ENCODE results near the gene PPP2R2C. TPM values are rescaled to one million over a fixed set of nuclear protein-coding genes. Genes with fewer than 3 reads are reported as not detected.

The PPP2R2C gene
- total RNA-seq, 1 donor from 2014 or later, result 10.8 TPM

GRCh38 chr4:6425336-6425735 lies 47.1 kb downstream of the PPP2R2C start:
- Mint-ChIP-seq H3K4me3 (no peak overlapping the region), H3K36me3 (no peaks in the 10 kb centered on the region), H3K27me3 (peaks cover 10% of the 10 kb centered on the region), H3K27ac (no peak overlapping the region), H3K9me3 (no peaks in the 10 kb centered on the region), H3K4me1 (ENCODE audit: unreplicated experiment) (no peaks in the 10 kb centered on the region)
- no peak for DNase-seq (ENCODE audit: extremely low spot score, unreplicated experiment)
- TF ChIP-seq CTCF (conservative IDR thresholded peaks at IDR 0.05), result no peak

DNA sequence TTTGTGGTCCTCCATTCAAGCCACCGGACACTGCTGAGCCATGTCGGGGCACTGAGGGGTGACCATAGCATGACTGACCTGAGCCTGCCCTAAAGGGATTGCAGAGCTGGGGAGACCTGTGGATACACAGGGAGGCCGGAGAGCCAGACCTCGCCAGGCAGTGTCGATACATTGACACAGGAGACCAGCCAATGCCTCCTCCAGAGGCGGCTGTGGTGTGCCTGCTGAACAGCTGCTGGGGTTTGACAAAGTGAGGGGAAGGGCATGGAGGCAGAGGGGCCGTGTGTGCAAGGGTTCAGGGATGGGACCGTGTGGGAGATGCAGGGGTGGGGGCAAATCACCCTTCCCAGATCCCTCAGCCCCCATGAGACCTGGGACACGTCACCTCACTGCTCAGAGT lies 48.0 kb downstream of the PPP2R2C start:
- Mint-ChIP-seq H3K4me3 (no peak overlapping the region), H3K4me1 (ENCODE audit: unreplicated experiment) (no peaks in the 10 kb centered on the region), H3K36me3 (no peaks in the 10 kb centered on the region), H3K27ac (no peak overlapping the region), H3K27me3 (peaks cover 10% of the 10 kb centered on the region), H3K9me3 (no peaks in the 10 kb centered on the region)
- TF ChIP-seq CTCF (conservative IDR thresholded peaks at IDR 0.05), result no peak
- DNase-seq (ENCODE audit: extremely low spot score, unreplicated experiment), result no peak

- no peaks in the 10 kb centered on the region for H3K4me1 Mint-ChIP-seq (ENCODE audit: unreplicated experiment)
Observed at GRCh38 chr4:6423575-6423974, 48.8 kb downstream of the PPP2R2C start.

DNA sequence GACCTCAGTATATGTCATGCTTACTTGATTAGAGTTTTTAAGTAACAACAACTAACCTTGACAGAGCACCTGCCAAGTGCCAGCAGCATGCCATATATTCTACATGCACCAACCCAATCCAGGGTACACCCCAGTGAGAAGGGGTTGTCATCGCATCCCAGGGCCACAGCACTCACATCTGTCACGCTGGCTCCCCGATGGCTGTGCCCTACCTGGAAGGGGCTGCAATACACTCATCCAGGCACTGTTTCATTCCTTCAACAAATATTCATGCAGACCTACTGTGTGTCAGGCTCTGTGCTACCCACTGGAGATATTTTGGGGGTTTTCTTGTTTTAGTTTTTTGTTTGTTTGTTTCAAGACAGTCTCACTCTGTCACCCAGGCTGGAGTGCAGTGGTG lies 49.5 kb downstream of the PPP2R2C start:
- no peak for DNase-seq (ENCODE audit: extremely low spot score, unreplicated experiment)

More at GRCh38 chr4:6423575-6423974, 48.8 kb downstream of the PPP2R2C start:
- Mint-ChIP-seq H3K9me3 (no peaks in the 10 kb centered on the region), H3K4me3 (no peak overlapping the region), H3K27me3 (peaks cover 10% of the 10 kb centered on the region), H3K27ac (no peak overlapping the region), H3K36me3 (no peaks in the 10 kb centered on the region)
- TF ChIP-seq CTCF (conservative IDR thresholded peaks at IDR 0.05), result no peak
- DNase-seq (ENCODE audit: extremely low spot score, unreplicated experiment), result no peak

GRCh38 chr4:6422105-6422504 lies 50.3 kb downstream of the PPP2R2C start:
- no peaks in the 10 kb centered on the region for H3K9me3 Mint-ChIP-seq
- TF ChIP-seq CTCF (conservative IDR thresholded peaks at IDR 0.05), result no peak
- DNase-seq (ENCODE audit: extremely low spot score, unreplicated experiment), result no peak
- no peaks in the 10 kb centered on the region for H3K4me1 Mint-ChIP-seq (ENCODE audit: unreplicated experiment)
- no peak overlapping the region for H3K4me3 Mint-ChIP-seq
- H3K27me3 Mint-ChIP-seq, result peaks cover 7% of the 10 kb centered on the region
- H3K27ac Mint-ChIP-seq, result no peak overlapping the region
- no peaks in the 10 kb centered on the region for H3K36me3 Mint-ChIP-seq

More for the DNA sequence above, 49.5 kb downstream of the PPP2R2C start:
- H3K27me3 Mint-ChIP-seq, result peaks cover 10% of the 10 kb centered on the region
- H3K27ac Mint-ChIP-seq, result no peak overlapping the region
- H3K4me1 Mint-ChIP-seq (ENCODE audit: unreplicated experiment), result no peaks in the 10 kb centered on the region
- H3K4me3 Mint-ChIP-seq, result no peak overlapping the region
- H3K36me3 Mint-ChIP-seq, result no peaks in the 10 kb centered on the region
- no peak for TF ChIP-seq CTCF (conservative IDR thresholded peaks at IDR 0.05)
- H3K9me3 Mint-ChIP-seq, result no peaks in the 10 kb centered on the region

DNA sequence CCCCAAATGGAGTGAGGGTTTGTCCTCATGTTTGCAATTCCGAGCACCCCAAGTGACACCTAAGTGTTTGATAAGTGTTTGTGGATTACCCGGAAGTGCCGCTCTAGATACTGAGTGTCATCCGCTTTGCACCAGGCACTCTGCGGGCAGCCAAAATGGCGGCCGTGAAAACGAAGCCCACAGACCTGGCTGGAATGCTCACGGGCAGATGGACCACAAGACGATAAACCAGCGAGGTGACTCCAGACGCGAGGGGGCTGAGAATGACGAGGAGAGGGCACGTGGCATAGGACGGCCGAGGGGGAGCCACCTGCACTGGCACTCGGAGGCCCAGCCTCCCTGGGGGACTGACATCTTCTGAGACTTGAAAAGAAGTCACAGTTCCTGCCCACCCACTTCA lies 51.0 kb downstream of the PPP2R2C start:
- H3K9me3 Mint-ChIP-seq, result no peaks in the 10 kb centered on the region
- H3K4me1 Mint-ChIP-seq (ENCODE audit: unreplicated experiment), result no peaks in the 10 kb centered on the region
- H3K27ac Mint-ChIP-seq, result no peak overlapping the region
- TF ChIP-seq CTCF (conservative IDR thresholded peaks at IDR 0.05), result no peak
- no peak for DNase-seq (ENCODE audit: extremely low spot score, unreplicated experiment)
- H3K27me3 Mint-ChIP-seq, result peaks cover 7% of the 10 kb centered on the region
- H3K4me3 Mint-ChIP-seq, result no peak overlapping the region
- H3K36me3 Mint-ChIP-seq, result no peaks in the 10 kb centered on the region
